Measurements from ENCODE around the gene FRS2. TPM values are rescaled to one million over a fixed set of nuclear protein-coding genes. Genes with fewer than 3 reads are reported as not detected.

Gene FRS2
- total and polyA plus RNA-seq, 9 of the 15 experiments (the other 6 are each of a cell fraction or from before 2014, with no cell fraction given): 1.0 to 9.1 (median 6.0) TPM

GRCh38 chr12:69514845-69515244, 44.7 kb downstream of the FRS2 start:
- in situ Hi-C loops (cut with MboI) (no loop called here), intact Hi-C loops (cut with micrococcal nuclease) (loop anchor here (5.0 kb wide), 1 partner anchor 43 kb away; the partner anchor contains the start of gene FRS2)
- Histone ChIP-seq H3K79me2 (ENCODE audit: control insufficient read depth, insufficient read depth, low read length) (peaks cover 53% of the 10 kb centered on the region), H3K4me3 (no peak overlapping the region), H4K20me1 (replicated peaks; ENCODE audit: control insufficient read depth, insufficient read depth, low read length) (peaks cover 3% of the 10 kb centered on the region), H3K4me1 (replicated peaks in 1 of 2; ENCODE audit: control insufficient read depth in 2 of 2, insufficient read depth in 2 of 2, low read length in 2 of 2) (peaks cover 0 to 18% of the 10 kb centered on the region in 2 experiments; a peak in 2 of 5 replicates), H3K9ac (ENCODE audit: insufficient read depth in 1 of 2, low read depth in 2 of 2, low read length in 2 of 2) (no peak overlapping the region), H2AFZ (ENCODE audit: low read depth, low read length) (no peak overlapping the region), H3K9me1 (ENCODE audit: control insufficient read depth, insufficient read depth, low read length) (no peaks in the 10 kb centered on the region), H3K9me3 (replicated peaks; ENCODE audit: control insufficient read depth, insufficient read depth, low read depth, low read length) (no peaks in the 10 kb centered on the region), H3K4me2 (ENCODE audit: insufficient read depth, low read length) (no peak overlapping the region), H3K27ac (ENCODE audit: extremely low read depth, low read depth, low read length) (no peak overlapping the region), H3K36me3 (ENCODE audit: control insufficient read depth, insufficient read depth, low read length) (no peaks in the 10 kb centered on the region), H3K27me3 (ENCODE audit: control insufficient read depth in 2 of 2, insufficient read depth in 2 of 2, low read length in 2 of 2) (no peaks in the 10 kb centered on the region)
- BruUV-seq (replicated peaks): no TSS peak
- ChIA-PET POLR2A (interaction anchor here (1.0 to 1.1 kb wide), 2 partner anchors 19 to 34 kb away, joined by 3 read pairs; no protein-coding TSS in a partner anchor), CTCF (ENCODE audit: low intra/inter-chr PET ratio) (no interaction called here)
- ATAC-seq (no peak), DNase-seq (ENCODE audit: extremely low read depth in 1 of 4, low spot score in 3 of 4) (no peak), FAIRE-seq (no peak)
- no peak for TF ChIP-seq MITF (IDR thresholded peaks at IDR 0.05)
- no peak for TF ChIP-seq CEBPB (tag; IDR thresholded peaks at IDR 0.05)
- no peak for TF ChIP-seq PTBP1 (IDR thresholded peaks at IDR 0.05; ENCODE audit: low read depth, low read length)
- no peak for TF ChIP-seq XRCC4 (IDR thresholded peaks at IDR 0.05; ENCODE audit: extremely low read depth, insufficient read depth, insufficient read length)
- no peak for TF ChIP-seq ZNF41 (CRISPR knock-in tag; conservative IDR thresholded peaks at IDR 0.05)
- no peak for TF ChIP-seq MBD1 (CRISPR knock-in tag; IDR thresholded peaks at IDR 0.05)
- no peak for TF ChIP-seq NFE2 (IDR thresholded peaks at IDR 0.05; ENCODE audit: low read depth)
- TF ChIP-seq BMI1 (IDR thresholded peaks at IDR 0.05; ENCODE audit: low read length): no peak
- TF ChIP-seq ZBTB26 (CRISPR knock-in tag; IDR thresholded peaks at IDR 0.05): no peak

Data from K562 (cell line).